Upper lobe of left lung (tissue), 4 donors: ENCODE data around the gene PRDM16.

ENCODE experiments used
- EP300 ChIP-seq, 4 donors: sonication (generic); formaldehyde crosslinking; IDR thresholded peaks; one replicate each; pipeline ENCODE4 v1.5.1; 2017; ENCODE audit warnings: antibody characterized with exemption in 4 of 4, control low read depth in 2 of 4
- POLR2AphosphoS5 ChIP-seq, 2 donors: sonication (generic); formaldehyde crosslinking; IDR thresholded peaks; one replicate each; pipeline ENCODE4 v1.5.1; 2017; ENCODE audit warnings: antibody characterized with exemption in 2 of 2
- TF ChIP-seq, protein P1 (sequence below), 6 experiments: fragments of 450-650 bp in 4 of 6; fragments of 200-600 bp in 2 of 6; sonication (generic) in 2 of 6; IDR thresholded peaks; one replicate each; pipeline ENCODE4 v1.5.1; 2016 to 2019; ENCODE audit warnings: antibody characterized with exemption in 6 of 6

DNA sequence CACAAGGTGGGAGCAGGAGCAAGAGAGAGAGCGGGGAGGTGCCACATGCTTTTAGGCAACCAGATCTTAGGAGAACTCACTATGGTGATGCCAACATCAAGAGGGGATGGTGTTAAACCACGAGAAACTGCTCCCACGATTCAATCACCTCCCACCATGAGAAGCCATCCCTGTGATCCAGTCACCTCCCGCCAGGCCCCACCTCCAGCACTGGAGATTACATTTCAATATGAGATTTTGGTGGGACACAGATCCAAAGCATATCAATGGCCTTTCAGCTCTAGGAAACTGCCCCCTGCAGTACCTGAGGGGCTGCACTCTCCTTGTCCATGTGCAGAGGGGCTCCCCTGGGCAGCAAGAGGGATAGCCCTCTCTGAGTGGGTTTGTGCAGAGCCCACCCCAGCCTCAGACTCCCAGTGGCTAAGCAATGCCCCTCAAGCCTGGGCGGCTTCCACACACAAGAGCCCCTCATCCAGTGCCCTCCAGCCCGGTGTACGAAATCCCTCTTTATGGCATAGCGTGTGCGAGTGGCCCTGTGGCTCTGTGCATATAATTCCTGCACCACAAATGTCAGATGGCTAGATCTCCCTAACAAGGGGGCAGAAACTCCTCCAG, 15.5 kb upstream of the PRDM16 start:
- TF ChIP-seq POLR2AphosphoS5 (IDR thresholded peaks at IDR 0.05) (no peak), EP300 (IDR thresholded peaks at IDR 0.05) (no peak)
- TF ChIP-seq, protein P1, sequence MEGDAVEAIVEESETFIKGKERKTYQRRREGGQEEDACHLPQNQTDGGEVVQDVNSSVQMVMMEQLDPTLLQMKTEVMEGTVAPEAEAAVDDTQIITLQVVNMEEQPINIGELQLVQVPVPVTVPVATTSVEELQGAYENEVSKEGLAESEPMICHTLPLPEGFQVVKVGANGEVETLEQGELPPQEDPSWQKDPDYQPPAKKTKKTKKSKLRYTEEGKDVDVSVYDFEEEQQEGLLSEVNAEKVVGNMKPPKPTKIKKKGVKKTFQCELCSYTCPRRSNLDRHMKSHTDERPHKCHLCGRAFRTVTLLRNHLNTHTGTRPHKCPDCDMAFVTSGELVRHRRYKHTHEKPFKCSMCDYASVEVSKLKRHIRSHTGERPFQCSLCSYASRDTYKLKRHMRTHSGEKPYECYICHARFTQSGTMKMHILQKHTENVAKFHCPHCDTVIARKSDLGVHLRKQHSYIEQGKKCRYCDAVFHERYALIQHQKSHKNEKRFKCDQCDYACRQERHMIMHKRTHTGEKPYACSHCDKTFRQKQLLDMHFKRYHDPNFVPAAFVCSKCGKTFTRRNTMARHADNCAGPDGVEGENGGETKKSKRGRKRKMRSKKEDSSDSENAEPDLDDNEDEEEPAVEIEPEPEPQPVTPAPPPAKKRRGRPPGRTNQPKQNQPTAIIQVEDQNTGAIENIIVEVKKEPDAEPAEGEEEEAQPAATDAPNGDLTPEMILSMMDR (IDR thresholded peaks at IDR 0.05): no peak
